SK-N-SH (cell line): Measurements from ENCODE around the gene KIF6.

Experiments
- CTCF ChIP-seq: fragments of 200-600 bp; sonication (generic); IDR thresholded peaks from 2 replicates; pipeline ENCODE4 v1.6.1; 2017; ENCODE audit warnings: antibody characterized with exemption, mild to moderate bottlenecking, moderate library complexity
- EP300 ChIP-seq, 2 experiments: IDR thresholded peaks; 2 replicates each; pipeline versions ENCODE4 v1.4.0 to v1.6.1; 2012; ENCODE audit warnings: borderline replicate concordance in 1 of 2, low read depth in 1 of 2, low read length in 1 of 2
- JUND ChIP-seq: IDR thresholded peaks from 2 replicates; pipeline ENCODE4 v1.4.0; 2012
- RFX5 ChIP-seq: IDR thresholded peaks from 2 replicates; pipeline ENCODE4 v1.6.1; 2012; ENCODE audit warnings: mild to moderate bottlenecking, improper control_type of control experiment, low read length

DNA sequence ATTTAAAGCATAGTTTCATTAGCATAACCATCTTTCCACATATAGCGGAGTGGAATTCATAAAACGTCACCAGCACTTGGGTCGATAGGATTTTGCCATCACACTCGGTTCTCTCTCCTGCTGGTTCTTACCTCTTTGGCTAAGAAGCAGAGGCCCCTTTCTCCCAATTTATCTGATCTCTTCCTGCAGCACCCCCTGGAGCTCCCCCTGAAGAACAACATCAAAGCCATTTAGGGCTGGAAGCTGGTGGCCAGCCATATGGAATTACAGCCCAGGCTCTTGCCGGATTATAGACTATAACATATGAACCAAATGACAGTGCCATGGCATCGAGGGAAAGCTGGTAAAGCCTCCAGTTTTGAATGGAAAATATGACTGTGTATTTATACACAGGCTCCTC lies 6.4 kb upstream of the KIF6 start:
- TF ChIP-seq CTCF (no peak; the same call in 1 of the 2 replicates), EP300 (IDR thresholded peaks at IDR 0.05; ENCODE audit: borderline replicate concordance in 1 of 2, low read depth in 1 of 2, low read length in 1 of 2) (no peak), RFX5 (no peak), JUND (no peak)
